ENCODE measurements around the gene OR10H4.
"Not testable (repeated sequence)": the region's sequence is repeated elsewhere in the genome, so short reads cannot be mapped to it uniquely, and the experiment has no call there.

The OR10H4 gene, protein sequence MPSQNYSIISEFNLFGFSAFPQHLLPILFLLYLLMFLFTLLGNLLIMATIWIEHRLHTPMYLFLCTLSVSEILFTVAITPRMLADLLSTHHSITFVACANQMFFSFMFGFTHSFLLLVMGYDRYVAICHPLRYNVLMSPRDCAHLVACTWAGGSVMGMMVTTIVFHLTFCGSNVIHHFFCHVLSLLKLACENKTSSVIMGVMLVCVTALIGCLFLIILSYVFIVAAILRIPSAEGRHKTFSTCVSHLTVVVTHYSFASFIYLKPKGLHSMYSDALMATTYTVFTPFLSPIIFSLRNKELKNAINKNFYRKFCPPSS

GRCh38 chr19:15948223-15949058 is at the start of gene OR10H4:
Gene OR10H4, plus strand, starts transcription at chr19:15949008. Its CDS starts 0 bp downstream, at chr19:15949008.
- no peak for DNase-seq

- not testable (repeated sequence) for DNase-seq
These were observed 49.2 kb upstream of the OR10H4 start for GRCh38 chr19:15899561-15899960.

- not testable (repeated sequence) for DNase-seq
These were observed 48.8 kb upstream of the OR10H4 start for GRCh38 chr19:15900032-15900431.

DNA sequence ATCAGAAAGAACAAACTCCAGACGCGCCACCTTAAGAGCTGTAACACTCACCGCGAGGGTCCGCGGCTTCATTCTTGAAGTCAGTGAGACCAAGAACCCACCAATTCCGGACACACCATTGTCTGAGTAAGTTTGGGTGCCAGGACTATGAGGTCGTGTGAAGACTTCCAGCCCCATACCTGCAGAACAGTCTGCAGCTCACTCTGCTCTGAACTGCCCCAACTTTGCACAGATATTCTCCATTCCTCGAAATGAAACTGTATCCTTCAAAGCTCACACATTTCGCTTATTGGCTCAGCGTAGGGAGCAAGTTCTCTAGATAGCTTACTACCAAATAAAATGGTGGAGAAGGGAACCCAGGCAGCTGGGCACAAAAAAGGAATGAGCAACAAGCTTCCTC is 48.3 kb upstream of the OR10H4 start:
- no peak for DNase-seq

DNA sequence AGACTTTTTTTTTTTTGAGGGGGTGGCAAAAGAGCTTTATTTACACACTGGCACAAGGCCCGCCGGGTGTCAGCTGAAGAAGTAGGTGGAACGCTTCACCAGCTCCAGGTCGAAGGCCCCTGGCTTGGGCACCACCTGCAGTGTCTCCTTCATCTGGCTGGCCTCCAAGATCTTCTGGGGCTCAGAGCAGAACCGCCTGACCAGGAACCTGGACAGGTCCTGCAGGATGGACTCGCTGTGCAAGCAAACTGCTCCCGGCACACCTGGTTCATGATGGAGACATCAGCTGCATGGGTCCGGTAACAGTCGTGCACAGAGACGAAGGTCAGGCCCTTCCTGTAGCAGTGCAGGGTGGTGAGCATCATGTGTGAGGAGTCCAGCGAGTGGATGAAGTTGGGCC is 46.6 kb upstream of the OR10H4 start:
- DNase-seq = no peak

- DNase-seq = not testable (repeated sequence)
These were observed 45.9 kb upstream of the OR10H4 start for GRCh38 chr19:15902898-15903297.

DNA sequence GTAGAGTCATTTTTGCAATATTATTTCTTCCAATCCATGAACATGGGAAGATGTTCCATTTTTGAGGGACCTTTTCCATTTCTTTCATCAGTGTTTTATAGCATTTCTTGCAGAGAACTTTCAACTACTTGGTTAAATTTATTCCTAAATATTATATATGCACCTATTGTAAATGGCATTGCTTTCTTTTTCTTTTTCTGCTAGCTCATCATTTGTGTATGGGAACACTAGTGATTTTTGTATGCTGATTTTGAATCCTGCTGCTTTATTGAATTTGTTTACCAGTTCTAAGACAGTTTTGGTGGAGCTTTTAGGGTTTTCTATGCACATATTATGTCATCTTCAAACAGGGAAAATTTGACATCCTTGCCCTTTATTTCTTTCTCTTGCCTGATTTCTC is 43.8 kb upstream of the OR10H4 start:
- no peak for DNase-seq

- no peak for DNase-seq
These were observed 37.1 kb upstream of the OR10H4 start for GRCh38 chr19:15911599-15912235.

DNA sequence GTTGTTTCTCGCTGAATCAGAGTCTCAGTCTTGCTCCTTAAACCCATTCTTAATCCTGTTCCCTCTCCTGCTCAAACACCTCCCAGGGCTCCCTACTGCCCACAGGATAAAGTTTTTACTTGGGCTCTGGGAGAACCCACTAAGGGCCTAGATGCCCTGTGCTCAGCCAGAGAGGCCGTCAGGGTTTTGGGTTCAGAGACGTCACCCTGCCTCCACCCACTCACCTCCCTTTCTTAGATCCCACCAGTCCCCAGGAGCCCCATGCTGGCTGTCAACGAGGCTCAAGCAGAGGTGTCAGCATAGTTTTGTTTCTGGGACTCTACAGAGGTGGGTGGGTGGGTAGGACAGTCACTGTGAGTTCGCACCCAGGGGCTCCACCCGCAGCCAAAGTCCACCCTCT is 35.4 kb upstream of the OR10H4 start:
- DNase-seq = no peak

DNA sequence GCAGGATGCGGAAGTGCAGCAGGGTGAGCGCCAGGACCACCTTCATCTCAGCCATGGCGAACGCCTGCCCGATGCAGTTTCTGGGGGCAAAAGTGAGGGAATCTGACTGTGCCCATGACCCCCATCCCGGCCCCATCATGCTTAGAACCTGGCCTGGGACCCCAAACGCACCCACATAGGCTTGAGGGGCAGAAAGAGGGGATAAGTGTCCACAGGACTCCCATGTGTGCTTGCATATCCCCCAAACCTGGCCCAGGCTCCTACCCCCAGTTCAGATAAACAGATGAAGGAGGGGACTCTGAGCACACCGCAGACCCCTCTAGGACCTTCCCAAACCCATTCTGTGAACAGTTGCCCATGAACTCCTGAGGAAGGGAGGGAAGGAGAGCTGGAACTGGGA is 35.0 kb upstream of the OR10H4 start:
- no peak for DNase-seq

- DNase-seq = no peak
These were observed 33.7 kb upstream of the OR10H4 start for GRCh38 chr19:15915109-15915508.

- no peak for DNase-seq
These were observed 29.6 kb upstream of the OR10H4 start for GRCh38 chr19:15919243-15919642.

GRCh38 chr19:15922021-15922420 is 26.8 kb upstream of the OR10H4 start:
- DNase-seq = no peak

GRCh38 chr19:15923702-15924101 is 25.1 kb upstream of the OR10H4 start:
- no peak for DNase-seq

- DNase-seq = no peak
These were observed 22.3 kb upstream of the OR10H4 start for GRCh38 chr19:15926484-15926883.

DNA sequence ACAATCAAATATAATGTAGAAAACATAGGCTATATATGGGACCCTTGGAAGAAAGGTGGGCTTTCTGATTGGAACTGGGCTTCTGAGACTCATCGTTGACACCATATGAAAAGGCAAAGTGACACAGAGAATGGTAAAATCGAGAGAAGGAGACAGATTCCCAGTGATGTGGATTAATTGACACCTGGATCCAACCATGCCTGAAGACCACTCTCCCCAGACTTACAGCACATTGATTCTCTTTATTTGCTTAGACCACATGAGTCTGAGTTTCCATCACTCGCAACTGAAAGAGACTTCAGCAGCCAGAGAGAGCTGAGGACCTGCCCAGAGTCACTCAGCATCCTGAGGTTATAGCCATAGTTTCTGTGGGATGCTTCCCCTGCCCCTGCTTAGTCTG is 20.5 kb upstream of the OR10H4 start:
- no peak for DNase-seq

GRCh38 chr19:15933761-15934331 is 15.0 kb upstream of the OR10H4 start:
- not testable (repeated sequence) for DNase-seq

GRCh38 chr19:15934332-15935078 is 14.3 kb upstream of the OR10H4 start, which contains the start of gene CYP4F11:
Gene CYP4F11, minus strand, starts transcription at chr19:15934529. Its CDS starts 121 bp downstream, at chr19:15934408.
- DNase-seq = no peak

DNA sequence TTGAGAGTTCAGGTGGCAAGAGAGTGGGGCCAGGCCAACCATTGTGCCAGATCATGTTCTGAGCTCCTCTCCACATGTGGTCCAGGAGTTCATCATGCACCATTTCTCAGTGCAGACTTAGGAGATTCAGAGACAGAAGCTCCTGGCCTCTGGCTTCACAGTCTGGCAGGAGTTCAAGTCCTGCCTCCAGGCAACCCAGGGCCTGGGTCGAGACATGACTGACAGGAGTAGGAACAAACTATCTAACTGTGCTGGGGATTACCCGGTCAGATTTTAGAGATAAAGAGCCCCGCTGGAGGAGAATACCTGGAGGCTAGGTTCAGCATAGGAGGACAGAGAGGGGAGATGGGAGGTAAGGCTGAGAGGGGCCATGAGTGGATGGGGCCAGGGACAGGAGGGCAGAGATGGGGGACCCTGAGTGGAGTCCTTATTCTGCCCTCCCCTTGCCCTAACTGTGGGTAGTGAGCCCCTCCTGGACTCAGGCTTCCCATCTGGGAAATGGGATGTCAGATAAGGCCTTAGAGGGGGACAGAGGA is 13.6 kb upstream of the OR10H4 start:
- no peak for DNase-seq

DNA sequence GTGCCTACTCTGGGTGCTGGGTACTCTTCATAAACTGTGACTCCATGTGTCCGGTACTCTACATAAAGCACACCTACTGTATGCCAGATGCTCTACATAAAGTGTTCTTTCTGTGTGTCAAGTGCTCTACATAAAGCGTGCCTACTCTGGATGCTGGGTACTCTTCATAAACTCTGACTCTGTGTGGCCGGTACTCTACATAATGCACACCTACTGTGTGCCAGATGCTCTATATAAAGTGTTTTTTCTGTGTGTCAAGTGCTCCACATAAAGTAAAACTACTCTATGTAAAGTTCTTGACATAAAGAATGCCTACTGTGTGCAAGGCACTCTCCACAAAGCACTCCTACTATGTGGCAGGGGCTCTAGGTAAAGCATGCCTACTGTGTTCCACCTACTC is 12.6 kb upstream of the OR10H4 start:
- no peak for DNase-seq

DNA sequence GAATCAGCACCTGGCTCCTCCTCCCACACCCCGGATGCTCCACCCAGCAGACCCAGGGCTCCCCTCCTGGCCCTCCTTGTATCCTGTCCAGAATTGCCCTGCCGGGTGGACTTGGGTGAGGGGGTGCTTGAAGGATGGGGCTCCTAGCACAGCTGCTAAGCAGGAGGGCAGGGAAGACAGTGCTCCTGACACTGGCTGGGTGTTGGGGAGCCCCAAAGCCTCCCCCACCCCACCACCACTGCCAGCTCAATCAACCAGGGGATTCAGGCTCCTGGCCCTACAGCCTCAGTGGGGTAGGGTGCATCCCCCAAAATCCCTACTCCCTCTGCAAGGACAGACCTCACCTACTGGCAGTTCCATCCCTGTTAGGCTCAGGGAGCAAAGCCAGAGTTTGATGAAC is 11.9 kb upstream of the OR10H4 start:
- no peak for DNase-seq

- no peak for DNase-seq
These were observed 11.0 kb upstream of the OR10H4 start for GRCh38 chr19:15937771-15938170.
